GM12878 (cell line): ENCODE data around the gene DEPDC1B.

Experiments
- BMI1 ChIP-seq: fragments of 450-650 bp; IDR thresholded peaks from 2 replicates; pipeline ENCODE4 v1.6.1; 2016; ENCODE audit warnings: mild to moderate bottlenecking, moderate library complexity, borderline replicate concordance
- BRCA1 ChIP-seq: IDR thresholded peaks from 2 replicates; pipeline ENCODE4 v1.6.1; 2011; ENCODE audit warnings: low read depth, low read length, improper control_type of control experiment
- CREM ChIP-seq: IDR thresholded peaks from 2 replicates; pipeline ENCODE4 v1.6.1; 2014; ENCODE audit warnings: antibody characterized with exemption, low read depth
- EP300 ChIP-seq, 2 experiments: fragments of 150-350 bp in 1 of 2; IDR thresholded peaks; 2 replicates each; pipeline ENCODE4 v1.6.1; 2011 to 2012; ENCODE audit warnings: low read depth in 2 of 2, low read length in 2 of 2, borderline replicate concordance in 1 of 2, improper control_type of control experiment in 1 of 2, inconsistent platforms in 1 of 2; ENCODE audit not compliant: control insufficient read depth in 1 of 2
- ETV6 ChIP-seq, 2 experiments: fragments of 450-650 bp in 1 of 2; IDR thresholded peaks in 1 of 2; conservative IDR thresholded peaks in 1 of 2; 2 replicates each; pipeline ENCODE4 v1.6.1; 2014; ENCODE audit warnings: antibody characterized with exemption in 1 of 2, borderline replicate concordance in 1 of 2, low read depth in 1 of 2, mild to moderate bottlenecking in 1 of 2, moderate library complexity in 1 of 2
- NFYB ChIP-seq: IDR thresholded peaks from 2 replicates; pipeline ENCODE4 v1.6.1; 2011; ENCODE audit warnings: low read depth, mild to moderate bottlenecking, low read length, improper control_type of control experiment, moderate library complexity; ENCODE audit not compliant: insufficient read depth
- NR2C2 ChIP-seq: IDR thresholded peaks from 2 replicates; pipeline ENCODE4 v1.6.1; 2011; ENCODE audit warnings: borderline replicate concordance, low read depth; ENCODE audit not compliant: control insufficient read depth, insufficient read length
- TARDBP ChIP-seq: IDR thresholded peaks from 2 replicates; pipeline ENCODE4 v1.6.1; 2016; ENCODE audit warnings: borderline replicate concordance
- TF ChIP-seq, protein P1 (sequence below), 3 experiments: IDR thresholded peaks in 2 of 3; conservative IDR thresholded peaks in 1 of 3; 2 replicates each; pipeline ENCODE4 v1.5.1; 2011; ENCODE audit warnings: low read depth in 3 of 3, low read length in 3 of 3, mild to moderate bottlenecking in 3 of 3, control low read depth in 2 of 3, moderate library complexity in 2 of 3, inconsistent platforms in 1 of 3, mixed read lengths in 1 of 3; ENCODE audit not compliant: control insufficient read depth in 2 of 3, insufficient read depth in 1 of 3; ENCODE audit errors: extremely low read depth in 1 of 3
- TF ChIP-seq, protein P2 (sequence below): IDR thresholded peaks from 2 replicates; pipeline ENCODE4 v1.6.1; 2011; ENCODE audit warnings: mild to moderate bottlenecking, low read depth, low read length, moderate library complexity; ENCODE audit not compliant: insufficient replicate concordance

DNA sequence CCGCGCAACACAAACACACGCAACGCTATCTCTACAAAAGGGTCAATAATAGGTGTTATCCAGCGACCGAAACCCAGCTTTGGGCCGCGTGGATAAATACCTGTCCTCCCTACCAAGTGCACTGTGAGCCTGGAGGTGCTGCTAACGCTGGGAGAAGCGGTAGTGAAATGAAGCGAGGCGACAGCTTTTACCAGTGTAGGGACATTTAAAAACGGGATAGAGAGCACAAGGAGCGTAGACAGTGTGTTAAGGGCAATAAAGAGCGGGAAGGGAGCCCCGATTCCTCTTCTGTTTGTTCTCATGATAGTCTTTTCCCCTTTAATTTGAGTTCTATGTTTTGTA, 421 bp upstream of the DEPDC1B start:
- TF ChIP-seq, protein P1, sequence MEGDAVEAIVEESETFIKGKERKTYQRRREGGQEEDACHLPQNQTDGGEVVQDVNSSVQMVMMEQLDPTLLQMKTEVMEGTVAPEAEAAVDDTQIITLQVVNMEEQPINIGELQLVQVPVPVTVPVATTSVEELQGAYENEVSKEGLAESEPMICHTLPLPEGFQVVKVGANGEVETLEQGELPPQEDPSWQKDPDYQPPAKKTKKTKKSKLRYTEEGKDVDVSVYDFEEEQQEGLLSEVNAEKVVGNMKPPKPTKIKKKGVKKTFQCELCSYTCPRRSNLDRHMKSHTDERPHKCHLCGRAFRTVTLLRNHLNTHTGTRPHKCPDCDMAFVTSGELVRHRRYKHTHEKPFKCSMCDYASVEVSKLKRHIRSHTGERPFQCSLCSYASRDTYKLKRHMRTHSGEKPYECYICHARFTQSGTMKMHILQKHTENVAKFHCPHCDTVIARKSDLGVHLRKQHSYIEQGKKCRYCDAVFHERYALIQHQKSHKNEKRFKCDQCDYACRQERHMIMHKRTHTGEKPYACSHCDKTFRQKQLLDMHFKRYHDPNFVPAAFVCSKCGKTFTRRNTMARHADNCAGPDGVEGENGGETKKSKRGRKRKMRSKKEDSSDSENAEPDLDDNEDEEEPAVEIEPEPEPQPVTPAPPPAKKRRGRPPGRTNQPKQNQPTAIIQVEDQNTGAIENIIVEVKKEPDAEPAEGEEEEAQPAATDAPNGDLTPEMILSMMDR (IDR thresholded peaks at IDR 0.05 in 2 of 3, conservative IDR thresholded peaks at IDR 0.05 in 1 of 3; ENCODE audit: control insufficient read depth in 2 of 3, extremely low read depth in 1 of 3, insufficient read depth in 1 of 3, low read depth in 3 of 3, low read length in 3 of 3) = no peak
- TF ChIP-seq BRCA1 = no peak
- TF ChIP-seq BMI1 = no peak
- TF ChIP-seq EP300 (IDR thresholded peaks at IDR 0.05; ENCODE audit: borderline replicate concordance in 1 of 2, control insufficient read depth in 1 of 2, low read depth in 2 of 2, low read length in 2 of 2) = no peak
- TF ChIP-seq, protein P2, sequence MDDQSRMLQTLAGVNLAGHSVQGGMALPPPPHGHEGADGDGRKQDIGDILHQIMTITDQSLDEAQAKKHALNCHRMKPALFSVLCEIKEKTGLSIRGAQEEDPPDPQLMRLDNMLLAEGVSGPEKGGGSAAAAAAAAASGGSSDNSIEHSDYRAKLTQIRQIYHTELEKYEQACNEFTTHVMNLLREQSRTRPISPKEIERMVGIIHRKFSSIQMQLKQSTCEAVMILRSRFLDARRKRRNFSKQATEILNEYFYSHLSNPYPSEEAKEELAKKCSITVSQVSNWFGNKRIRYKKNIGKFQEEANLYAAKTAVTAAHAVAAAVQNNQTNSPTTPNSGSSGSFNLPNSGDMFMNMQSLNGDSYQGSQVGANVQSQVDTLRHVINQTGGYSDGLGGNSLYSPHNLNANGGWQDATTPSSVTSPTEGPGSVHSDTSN = no peak
- TF ChIP-seq CREM = no peak
- no peak for TF ChIP-seq NR2C2
- TF ChIP-seq NFYB = no peak
- TF ChIP-seq ETV6 (conservative IDR thresholded peaks at IDR 0.05 in 1 of 2, IDR thresholded peaks at IDR 0.05 in 1 of 2; ENCODE audit: borderline replicate concordance in 1 of 2, low read depth in 1 of 2) = no peak
- TF ChIP-seq TARDBP = no peak
